ENCODE results near the gene ZNF93. TPM values are rescaled to one million over a fixed set of nuclear protein-coding genes. Genes with fewer than 3 reads are reported as not detected.

Gene ZNF93
- total and polyA plus RNA-seq, 2 of the 13 experiments (the other 11 are each of a cell fraction or from before 2014, with no cell fraction given), result 0.49 to 0.66 TPM

GRCh38 chr19:19948800-19949199 lies 48.1 kb downstream of the ZNF93 start:
- in situ Hi-C loops (cut with HindIII; ENCODE audit: extremely low pct_ligation_motif_present, low pct_unique_long_range_greater_than_20kb), result no loop called here
- intact Hi-C loops (cut with micrococcal nuclease; ENCODE audit: unreplicated experiment), result no loop called here
- Histone ChIP-seq H3K4me2 (ENCODE audit: low read depth, low read length) (no peak overlapping the region), H3K9me3 (ENCODE audit: low read length) (peaks cover 57% of the 10 kb centered on the region), H3K27me3 (ENCODE audit: control insufficient read depth in 1 of 2, insufficient read depth in 2 of 2, low read length in 2 of 2) (no peaks in the 10 kb centered on the region), H3K4me3 (replicated peaks in 1 of 3; ENCODE audit: insufficient read depth in 1 of 3, low read depth in 2 of 3, low read length in 3 of 3) (no peak overlapping the region), H3K4me1 (ENCODE audit: insufficient read depth, low read length) (no peaks in the 10 kb centered on the region), H3K9ac (ENCODE audit: insufficient read depth, low read depth, low read length) (no peak overlapping the region), H2AFZ (ENCODE audit: low read length) (no peak overlapping the region), H3K36me3 (replicated peaks in 1 of 2; ENCODE audit: control insufficient read depth in 1 of 2, insufficient read depth in 2 of 2, low read length in 2 of 2) (no peaks in the 10 kb centered on the region), H4K20me1 (ENCODE audit: insufficient read depth, low read length) (no peaks in the 10 kb centered on the region), H3K27ac (ENCODE audit: extremely low read length, insufficient read depth, low read length) (no peak overlapping the region), H3K79me2 (ENCODE audit: insufficient read depth, low read length) (no peaks in the 10 kb centered on the region)
- DNase-seq (ENCODE audit: low spot score) (no peak), ATAC-seq (no peak), FAIRE-seq (no peak)
- BruUV-seq (replicated peaks), result no TSS peak
- WGBS (ENCODE audit: low lambda C conversion rate), result 8% methylated on average over 5 of the region's 5 CpGs
- ChIA-PET CTCF (ENCODE audit: low intra/inter-chr PET ratio, low total read pairs) (no interaction called here), POLR2A (no interaction called here)
- TF ChIP-seq MEIS2 (CRISPR knock-in tag; IDR thresholded peaks at IDR 0.05) (no peak), SMAD1 (CRISPR knock-in tag; IDR thresholded peaks at IDR 0.05; ENCODE audit: borderline replicate concordance, low read depth) (no peak), HCFC1 (IDR thresholded peaks at IDR 0.05; ENCODE audit: low read depth, low read length) (no peak), ZSCAN12 (CRISPR knock-in tag; IDR thresholded peaks at IDR 0.05) (no peak), FOXA3 (CRISPR knock-in tag; IDR thresholded peaks at IDR 0.05) (no peak), THAP7 (CRISPR knock-in tag; IDR thresholded peaks at IDR 0.05) (no peak), ZNF234 (CRISPR knock-in tag; conservative IDR thresholded peaks at IDR 0.05) (no peak), JUNB (CRISPR knock-in tag; IDR thresholded peaks at IDR 0.05; ENCODE audit: borderline replicate concordance) (no peak), ZNF773 (CRISPR knock-in tag; IDR thresholded peaks at IDR 0.05; ENCODE audit: borderline replicate concordance) (no peak), ZSCAN9 (CRISPR knock-in tag; IDR thresholded peaks at IDR 0.05; ENCODE audit: borderline replicate concordance) (no peak)

Measured in HepG2 (cell line).